ENCODE data around the gene SRGAP1.
"Not testable (repeated sequence)": the region's sequence is repeated elsewhere in the genome, so short reads cannot be mapped to it uniquely, and the experiment has no call there.

Gene SRGAP1

GRCh38 chr12:64066776-64067175 is 222.3 kb downstream of the SRGAP1 start:
- CTCF ChIA-PET: interaction anchor here (1.3 to 1.6 kb wide), 3 partner anchors 10 to 33 kb away, joined by 3 read pairs; no protein-coding TSS in a partner anchor
- TF ChIP-seq CTCF (IDR thresholded peaks at IDR 0.05; ENCODE audit: control extremely low read depth, extremely low read depth, low read depth, missing control alignments): no peak

DNA sequence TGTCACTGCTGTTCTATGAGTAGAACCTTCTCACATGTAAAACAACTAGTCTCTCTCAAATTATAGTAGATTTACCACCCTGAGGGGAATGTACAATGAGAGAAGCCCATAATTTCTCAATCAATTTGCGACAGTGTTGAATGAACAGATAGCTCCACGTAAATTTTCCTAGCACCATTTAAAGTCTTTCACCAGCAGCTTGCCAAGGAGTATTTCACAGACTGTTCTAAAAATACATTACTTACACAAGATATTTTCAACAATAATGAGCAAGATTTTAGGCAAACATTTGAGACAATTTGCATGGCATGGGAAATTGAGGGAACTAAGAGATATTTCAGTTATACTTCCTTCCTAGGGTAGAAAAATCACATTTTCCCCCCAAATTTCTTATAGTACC is 226.0 kb downstream of the SRGAP1 start:
- no peak for TF ChIP-seq CTCF (IDR thresholded peaks at IDR 0.05; ENCODE audit: control extremely low read depth, extremely low read depth, low read depth, missing control alignments)
- DNase-seq (ENCODE audit: extremely low spot score): no peak
- POLR2A ChIA-PET: no interaction called here
- CTCF ChIA-PET: no interaction called here

More at GRCh38 chr12:64066776-64067175, 222.3 kb downstream of the SRGAP1 start:
- DNase-seq (ENCODE audit: extremely low spot score): no peak
- POLR2A ChIA-PET: no interaction called here

- TF ChIP-seq CTCF (IDR thresholded peaks at IDR 0.05; ENCODE audit: control extremely low read depth, extremely low read depth, low read depth, missing control alignments): no peak
- ChIA-PET CTCF (interaction anchor here (1.0 kb wide), 1 partner anchor 40 kb away, joined by 3 read pairs; no protein-coding TSS in a partner anchor), POLR2A (no interaction called here)
- DNase-seq (ENCODE audit: extremely low spot score): no peak
These were observed 228.5 kb downstream of the SRGAP1 start for GRCh38 chr12:64072916-64073575.

DNA sequence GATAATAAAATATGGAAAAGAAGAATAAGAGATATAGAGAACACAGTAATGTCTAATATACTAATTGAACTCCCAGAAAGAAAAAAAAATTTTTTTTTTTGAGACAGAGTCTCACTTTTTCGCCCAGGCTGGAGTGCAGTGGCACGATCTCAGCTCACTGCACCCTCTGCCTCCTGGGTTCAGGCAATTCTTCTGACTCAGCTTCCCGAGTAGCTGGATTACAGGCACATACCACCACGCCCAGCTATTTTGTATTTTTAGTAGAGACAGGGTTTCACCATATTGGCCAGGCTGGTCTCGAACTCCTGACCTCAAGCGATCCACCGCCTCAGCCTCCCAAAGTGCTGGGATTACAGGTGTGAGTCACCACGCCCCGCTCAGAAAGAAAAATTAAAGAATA is 232.1 kb downstream of the SRGAP1 start:
- DNase-seq (ENCODE audit: extremely low spot score); POLR2A ChIA-PET: not testable (repeated sequence)
- CTCF ChIA-PET: interaction anchor here (0.9 to 1.2 kb wide), 4 partner anchors 9 to 67 kb away, joined by 3 to 5 read pairs (median 4); no protein-coding TSS in a partner anchor

- POLR2A ChIA-PET: no interaction called here
- no peak for DNase-seq (ENCODE audit: extremely low spot score)
- CTCF ChIA-PET: no interaction called here
- TF ChIP-seq CTCF (IDR thresholded peaks at IDR 0.05; ENCODE audit: control extremely low read depth, extremely low read depth, low read depth, missing control alignments): no peak
These were observed 233.4 kb downstream of the SRGAP1 start for GRCh38 chr12:64077922-64078321.

DNA sequence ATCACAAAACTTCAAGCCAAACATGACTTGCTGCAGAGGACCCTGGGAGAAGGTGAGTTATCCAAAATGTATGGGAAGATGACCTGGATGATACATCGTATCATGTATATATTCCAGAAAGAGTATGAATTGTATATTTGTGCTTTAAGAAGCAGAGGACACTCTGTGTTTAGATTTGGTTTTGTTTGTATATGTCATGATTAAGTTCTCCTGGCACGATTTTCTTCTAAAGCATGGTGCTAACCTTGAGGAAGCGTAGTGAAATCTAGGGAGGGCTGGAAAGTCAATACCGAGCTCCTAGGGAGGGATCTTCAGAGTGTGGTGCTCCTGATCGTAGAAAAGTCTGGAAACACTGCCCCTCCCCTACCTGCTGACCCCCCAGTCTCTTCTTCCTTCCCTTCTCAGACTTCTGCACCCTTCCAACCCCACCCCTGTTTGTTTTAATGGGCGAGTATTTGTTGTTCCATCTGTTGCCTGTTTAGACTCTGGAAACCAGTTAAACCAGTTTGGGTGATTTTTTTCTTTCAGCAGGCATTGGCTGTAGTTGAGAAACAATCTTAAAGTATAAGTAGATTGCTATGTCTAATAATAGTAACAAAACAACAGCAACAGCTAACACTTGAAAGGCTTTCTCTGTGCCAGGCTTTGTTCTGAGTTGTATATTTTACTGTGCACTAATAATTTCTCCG is 236.0 kb downstream of the SRGAP1 start:
- POLR2A ChIA-PET: no interaction called here
- no peak for TF ChIP-seq CTCF (IDR thresholded peaks at IDR 0.05; ENCODE audit: control extremely low read depth, extremely low read depth, low read depth, missing control alignments)
- DNase-seq (ENCODE audit: extremely low spot score): no peak
- CTCF ChIA-PET: no interaction called here

GRCh38 chr12:64081008-64081404 is 236.5 kb downstream of the SRGAP1 start:
- TF ChIP-seq CTCF (IDR thresholded peaks at IDR 0.05; ENCODE audit: control extremely low read depth, extremely low read depth, low read depth, missing control alignments): no peak
- DNase-seq (ENCODE audit: extremely low spot score): no peak
- ChIA-PET POLR2A (no interaction called here), CTCF (no interaction called here)

Measured in GM10248 (cell line).